ENCODE results near the gene RRAS. TPM values are rescaled to one million over a fixed set of nuclear protein-coding genes. Genes with fewer than 3 reads are reported as not detected.
"Not testable (repeated sequence)": the region's sequence is repeated elsewhere in the genome, so short reads cannot be mapped to it uniquely, and the experiment has no call there.

Gene RRAS
- polyA plus RNA-seq, 12 donors = 24.2 to 56.9 (median 28.4) TPM; not detected in 1

DNA sequence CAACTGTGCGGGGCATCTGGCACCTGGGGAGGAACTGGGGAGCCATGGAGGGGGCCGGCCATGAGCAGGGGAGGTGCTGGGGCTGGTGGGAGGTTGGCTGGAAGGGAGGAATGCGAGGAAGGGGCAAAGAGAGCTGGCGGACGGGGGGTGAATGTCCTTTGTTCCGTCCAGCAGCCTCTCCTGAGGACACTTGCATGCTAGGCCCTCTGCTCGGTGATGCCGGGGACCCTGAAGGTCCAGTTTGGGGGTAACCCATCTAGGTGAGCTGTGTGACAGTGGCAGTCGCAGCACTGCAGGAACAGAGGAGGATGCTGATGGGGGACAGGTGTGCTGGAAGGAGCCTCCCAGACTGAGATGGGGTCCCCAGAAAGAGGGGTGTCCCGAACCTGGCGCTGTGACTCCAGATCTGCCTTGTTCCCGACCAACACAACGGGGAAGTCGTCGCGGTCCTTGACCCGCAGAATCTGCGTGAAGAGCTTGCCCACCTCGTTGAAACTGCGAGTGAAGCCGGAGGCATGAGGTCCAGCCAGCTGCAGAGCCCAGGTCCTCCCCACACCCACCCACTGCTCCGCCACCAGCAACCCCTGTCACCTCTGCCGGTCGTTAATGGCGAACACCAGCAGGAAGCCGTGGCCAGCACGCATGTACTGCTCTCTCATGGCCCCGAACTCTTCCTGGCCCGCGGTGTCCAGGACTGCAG lies 3.6 kb downstream of the RRAS start:
- no peak for DNase-seq

DNA sequence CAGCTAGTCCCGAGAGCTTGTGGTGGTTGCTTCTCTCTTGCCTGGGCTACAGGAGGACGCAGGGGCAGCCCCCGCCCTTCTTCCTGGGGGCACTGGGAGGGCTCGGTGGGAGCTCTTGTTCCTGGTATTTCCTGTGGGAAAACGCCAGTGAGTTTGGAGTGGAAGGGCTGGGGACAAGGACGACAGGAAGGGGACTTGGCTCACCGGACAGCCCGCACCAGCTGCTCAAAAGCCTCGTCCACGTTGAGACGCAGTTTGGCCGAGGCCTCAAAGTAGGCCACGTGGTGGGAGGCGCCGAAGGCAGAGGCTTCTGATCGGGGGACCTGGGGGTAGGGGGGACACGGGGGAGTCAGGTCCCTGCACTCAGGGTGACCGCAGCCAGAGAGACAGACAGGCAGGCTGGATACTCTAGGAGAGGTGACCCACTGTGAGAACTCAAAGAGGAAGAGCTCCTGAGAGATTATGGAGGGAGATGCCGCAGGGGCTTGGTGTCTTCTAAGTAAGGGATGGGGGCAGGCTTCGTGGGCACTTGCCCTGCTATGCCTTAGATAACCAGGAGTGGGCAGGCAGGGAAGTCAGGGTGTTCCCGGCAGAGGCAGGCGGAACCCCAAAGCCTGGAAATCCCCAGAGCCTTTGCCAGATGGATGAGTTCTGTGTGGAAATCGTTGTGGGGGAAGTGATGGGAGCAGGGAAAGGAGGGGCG lies 4.3 kb downstream of the RRAS start:
- DNase-seq = no peak

DNA sequence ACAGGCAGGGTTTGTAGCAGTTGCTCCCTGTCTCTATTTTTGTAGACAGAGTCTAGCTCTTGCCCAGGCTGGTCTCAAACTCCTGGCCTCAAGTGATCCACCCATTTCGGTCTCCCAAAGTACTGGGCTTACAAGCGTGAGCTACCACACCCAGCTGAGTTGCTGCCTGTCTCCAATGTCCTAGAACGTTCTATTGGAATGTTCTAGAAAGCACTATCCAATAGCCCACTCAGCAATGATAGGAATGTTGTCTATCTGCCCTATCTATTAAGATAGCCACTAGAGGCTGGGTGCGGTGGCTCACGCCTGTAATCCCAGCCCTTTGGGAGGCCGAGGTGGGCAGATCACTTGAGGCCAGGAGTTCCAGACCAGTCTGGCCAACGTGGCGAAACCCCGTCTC lies 6.7 kb downstream of the RRAS start:
- DNase-seq = not testable (repeated sequence)

DNA sequence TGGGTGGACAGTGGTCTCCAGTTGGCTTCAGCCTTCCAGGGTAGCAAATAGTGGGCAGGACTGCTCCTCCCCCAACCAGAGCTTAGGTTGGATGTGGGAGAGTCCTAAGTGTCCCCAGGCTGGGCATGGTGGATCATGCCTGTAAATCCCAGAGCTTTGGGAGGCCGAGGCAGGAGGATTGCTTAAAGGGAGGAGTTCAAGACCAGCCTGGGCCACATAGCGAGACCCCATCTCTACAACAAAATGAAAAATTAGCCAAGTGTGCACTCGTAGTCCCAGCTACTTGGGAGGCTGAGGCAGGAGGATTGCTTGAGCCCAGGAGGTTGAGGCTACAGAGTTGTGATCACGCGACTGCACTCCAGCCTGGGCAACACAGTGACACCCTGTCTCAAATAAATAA lies 7.4 kb downstream of the RRAS start:
- DNase-seq = no peak

DNA sequence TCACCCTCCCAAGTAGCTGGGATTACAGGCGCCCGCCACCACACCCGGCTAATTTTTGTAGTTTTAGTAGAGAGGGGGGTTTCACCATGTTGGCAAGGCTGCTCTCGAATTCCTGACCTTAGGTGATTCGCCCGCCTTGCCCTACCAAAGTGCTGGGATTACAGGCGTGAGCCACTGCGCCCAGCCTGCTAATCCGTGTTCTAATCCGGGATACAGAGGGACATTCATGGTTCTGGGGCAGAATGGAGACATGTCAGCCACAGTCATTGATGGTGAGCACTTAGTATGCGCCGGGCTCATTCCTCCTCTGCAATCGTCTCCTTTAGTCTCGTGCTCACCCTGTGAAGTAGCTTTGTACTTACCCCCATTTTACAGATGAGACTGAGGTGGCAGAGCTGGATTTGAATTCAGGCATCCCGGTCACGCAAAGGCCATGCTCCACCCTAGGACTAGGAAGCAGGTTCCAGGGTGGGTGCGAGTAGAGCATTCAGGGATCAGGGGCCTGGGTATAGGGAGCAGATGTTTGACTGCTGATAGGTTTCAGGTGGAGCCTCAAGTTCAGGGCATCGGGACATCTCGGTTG lies 8.2 kb downstream of the RRAS start:
- no peak for DNase-seq

DNA sequence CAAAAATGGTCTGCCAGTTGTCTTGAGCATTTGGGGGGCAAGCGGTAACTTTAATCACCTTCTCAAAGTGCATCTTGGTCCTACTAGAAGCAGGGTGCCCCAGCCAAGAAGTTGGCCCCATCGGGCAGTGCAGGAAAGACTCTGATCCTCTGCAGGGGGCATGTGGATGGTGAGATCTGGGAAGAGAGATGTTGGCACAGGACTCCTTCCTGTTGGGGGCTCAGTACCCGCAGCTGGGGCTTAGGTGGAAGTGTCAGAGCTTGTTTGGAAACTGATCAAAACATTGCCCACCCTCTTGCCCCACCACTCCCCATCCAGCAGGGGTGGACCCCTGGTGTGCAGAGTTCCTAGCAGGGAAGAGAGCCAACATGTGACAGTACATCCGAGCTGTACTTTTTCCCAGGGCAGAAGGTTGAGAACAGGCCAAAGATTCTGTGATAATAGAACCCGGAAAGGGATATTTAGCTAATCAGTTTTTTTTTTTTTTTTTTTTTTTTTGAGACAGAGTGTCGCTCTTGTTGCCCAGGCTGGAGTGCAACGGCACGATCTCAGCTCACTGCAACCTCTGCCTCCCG lies 8.8 kb downstream of the RRAS start:
- no peak for DNase-seq

DNA sequence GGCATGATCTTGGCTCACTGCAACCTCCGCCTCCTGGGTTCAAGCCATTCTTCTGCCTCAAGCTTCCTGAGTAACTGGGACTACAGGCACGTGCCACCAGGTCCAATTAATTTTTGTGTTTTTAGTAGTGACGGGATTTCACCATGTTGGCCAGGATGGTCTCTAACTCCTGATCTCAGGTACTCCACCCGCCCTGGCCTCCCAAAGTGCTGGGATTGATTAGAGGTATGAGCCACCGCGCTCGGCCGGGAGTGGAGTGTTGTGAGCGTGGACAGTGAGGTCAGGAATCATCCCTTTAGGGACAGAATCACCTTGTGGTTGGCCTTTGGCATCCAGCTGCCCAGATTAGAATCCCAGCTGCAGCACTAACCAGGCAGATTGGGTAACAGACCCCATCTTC lies 10.3 kb downstream of the RRAS start:
- no peak for DNase-seq

DNA sequence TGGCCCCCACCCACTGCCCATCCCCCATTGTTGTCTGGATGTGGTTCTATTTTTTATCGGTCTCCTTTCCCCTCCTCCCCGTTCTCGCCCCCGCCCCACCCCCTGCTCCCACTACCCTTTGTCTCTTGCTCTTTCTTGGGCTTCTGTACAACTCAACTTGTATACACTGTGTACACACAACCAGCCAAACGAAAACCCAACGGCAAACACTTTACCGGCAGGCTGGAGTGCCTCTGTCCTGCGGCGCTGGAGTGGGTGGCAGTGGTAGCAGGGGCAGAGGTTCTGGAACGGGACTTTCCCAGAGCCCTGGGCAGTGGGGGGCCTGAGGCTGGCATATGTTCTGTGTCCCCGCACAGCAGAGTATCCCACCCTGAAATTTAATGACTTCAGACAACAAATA lies 13.7 kb downstream of the RRAS start:
- DNase-seq = no peak

DNA sequence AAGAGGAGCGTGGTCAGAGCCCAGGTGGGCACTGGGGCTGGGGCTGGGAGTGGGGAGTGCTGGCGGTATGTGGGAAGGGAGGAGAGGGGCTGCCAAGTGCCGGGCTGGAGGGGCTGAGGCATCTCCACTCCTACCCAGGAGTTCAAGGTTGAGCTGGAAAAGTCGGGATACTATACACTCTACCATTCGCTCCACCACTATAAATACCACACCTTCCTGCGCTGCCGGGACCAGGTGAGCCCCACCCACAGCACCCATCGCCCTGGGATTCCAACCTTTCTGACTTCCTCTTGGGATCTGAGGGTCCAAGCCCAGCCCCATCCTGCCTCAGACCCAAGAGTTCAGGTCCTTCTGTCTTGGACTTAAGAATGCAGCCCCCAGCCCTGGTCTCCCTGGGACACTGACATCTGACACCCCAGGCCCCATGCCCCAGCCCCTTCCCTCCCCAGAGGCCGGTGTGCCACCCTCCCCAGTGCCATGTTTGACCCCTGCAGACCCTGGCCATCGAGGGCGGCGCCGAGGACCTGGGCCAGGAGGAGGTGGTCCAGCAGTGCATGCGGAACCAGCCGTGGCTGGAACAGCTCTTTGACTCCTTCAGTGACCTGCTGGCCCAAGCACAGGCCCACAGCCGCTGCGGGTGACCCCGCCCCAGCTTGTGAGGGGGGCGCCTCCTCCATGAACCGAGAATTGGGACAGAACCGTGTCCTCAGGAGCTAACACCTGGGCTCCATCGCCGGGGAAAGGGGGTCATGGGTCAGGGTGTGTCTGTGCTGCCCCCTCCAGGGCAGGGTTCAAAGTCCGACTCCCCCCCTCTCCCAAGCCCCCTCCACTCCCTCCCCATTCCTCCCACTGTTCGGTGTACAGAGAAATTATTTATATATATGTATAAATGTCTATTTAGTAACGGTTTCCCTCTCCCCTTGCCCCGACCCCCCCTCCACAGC lies 14.7 kb downstream of the RRAS start:
- no peak for DNase-seq

DNA sequence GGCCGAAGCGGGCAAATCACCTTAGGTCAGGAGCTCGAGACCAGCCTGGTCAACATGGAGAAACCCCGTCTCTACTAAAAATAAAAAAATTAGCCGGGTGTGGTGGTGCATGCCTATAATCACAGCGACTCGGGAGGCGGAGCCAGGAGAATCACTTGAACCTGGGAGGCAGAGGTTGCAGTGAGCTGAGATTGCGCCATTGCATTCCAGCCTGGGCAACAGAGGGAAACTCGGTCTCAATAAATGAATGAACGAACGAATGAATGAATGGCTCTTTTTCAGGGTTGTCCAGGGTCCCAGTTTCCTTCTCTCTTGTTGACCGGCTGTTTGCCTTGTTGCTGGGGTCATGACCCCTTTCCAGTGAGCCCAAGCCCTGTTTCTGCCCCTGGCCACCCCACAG lies 22.1 kb downstream of the RRAS start:
- not testable (repeated sequence) for DNase-seq

DNA sequence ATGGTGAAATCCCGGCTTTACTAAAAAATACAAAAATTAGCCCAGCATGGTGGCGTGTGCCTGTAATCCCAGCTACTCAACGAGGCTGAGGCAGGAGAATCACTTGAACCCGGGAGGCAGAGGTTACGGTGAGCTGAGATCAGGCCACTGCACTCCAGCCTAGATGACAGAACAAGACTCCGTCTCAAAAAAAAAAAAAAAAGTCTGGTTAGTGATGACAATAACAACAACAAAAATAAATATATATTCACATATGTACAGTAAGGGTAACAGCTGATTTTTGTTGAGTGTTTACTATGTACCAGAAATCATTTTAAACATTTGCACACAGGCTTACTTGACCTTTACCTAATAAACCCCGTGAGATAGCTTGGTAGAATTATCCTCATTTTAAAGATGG lies 23.0 kb downstream of the RRAS start:
- DNase-seq = no peak

DNA sequence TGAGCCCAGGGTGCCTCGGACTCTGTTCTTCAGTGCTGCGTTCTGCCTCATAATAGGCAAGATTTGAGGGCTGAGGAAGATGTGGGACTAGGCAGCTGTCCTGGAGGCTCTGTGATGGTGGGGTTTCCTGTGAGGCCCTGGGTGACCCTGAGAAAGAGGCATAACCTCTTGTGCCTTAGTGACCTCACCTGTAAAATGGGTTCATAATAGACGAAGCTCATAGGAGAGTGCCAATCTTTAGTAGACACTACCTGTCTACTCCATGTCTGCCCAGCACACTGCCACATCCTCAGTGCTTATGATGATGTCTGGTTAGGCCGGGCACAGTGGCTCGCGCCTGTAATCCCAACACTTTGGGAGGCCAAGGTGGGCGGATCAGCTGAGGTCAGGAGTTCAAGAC lies 23.4 kb downstream of the RRAS start:
- DNase-seq = no peak

DNA sequence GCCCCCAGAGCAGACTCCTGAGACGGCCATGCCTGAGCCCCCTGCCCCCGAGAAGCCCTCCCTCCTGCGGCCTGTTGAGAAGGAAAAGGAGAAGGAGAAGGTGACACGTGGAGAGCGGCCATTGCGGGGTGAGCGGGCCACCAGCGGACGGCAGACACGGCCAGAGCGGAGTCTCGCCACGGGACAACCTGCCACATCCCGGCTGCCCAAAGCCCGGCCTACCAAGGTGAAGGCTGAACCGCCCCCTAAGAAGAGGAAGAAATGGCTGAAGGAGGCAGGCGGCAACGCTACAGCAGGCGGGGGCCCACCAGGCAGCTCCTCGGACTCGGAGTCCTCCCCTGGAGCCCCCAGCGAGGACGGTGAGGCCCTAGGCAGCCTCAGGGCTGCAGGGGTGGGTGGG lies 24.1 kb downstream of the RRAS start:
- DNase-seq = no peak

DNA sequence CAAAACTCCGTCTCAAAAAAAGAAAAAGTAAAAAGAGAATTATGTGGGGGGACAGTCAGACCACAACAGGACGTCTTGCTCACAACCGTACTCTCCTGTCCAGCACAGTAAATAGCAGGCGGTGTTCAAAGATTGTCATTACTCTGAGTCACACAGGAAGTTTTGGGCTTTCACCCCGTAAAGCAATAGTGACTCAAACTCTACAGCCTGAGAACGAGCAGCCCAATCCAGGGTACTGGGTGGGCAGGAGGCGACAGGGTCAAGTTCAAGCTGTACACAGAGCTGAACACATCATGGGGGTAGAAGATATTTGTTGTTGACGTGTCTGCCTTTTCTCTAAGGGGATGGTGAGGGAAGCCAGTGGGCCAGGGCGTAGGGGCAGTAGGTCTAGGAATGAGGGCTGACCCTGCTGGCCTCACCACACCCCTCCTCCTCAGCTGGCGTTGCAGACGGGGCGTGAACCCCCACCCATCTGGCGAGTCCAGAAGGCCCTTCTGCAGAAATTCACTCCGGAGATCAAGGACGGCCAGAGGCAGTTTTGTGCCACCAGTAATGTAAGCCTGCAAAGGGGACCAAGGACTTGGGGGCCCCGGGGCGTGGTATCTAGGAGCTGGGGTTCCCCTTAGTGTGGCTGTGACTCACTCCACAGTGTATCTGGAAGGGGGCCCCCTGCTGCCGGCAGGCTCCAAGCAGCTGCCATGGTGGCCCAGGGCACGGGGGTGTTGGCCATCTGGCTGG lies 25.7 kb downstream of the RRAS start:
- no peak for DNase-seq

DNA sequence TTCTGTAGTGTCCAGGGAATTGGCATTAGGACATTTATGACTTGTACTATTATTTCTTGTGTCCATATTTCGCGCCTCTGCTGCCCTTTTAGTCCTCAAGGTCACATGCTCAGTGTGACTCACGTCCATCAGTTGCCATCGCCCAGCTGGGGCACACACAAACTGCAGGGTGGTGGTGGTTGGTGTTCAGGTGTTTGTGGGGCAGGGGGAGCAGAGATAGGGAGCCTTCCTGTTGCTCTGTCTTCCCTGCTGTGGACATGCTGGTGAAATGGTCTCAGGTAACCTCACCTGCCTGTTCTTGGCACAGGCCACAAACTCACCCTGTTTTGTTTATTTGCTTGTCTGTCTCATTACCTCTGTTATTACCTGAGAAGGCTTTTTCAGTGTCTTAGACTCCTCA lies 26.6 kb downstream of the RRAS start:
- DNase-seq = no peak

DNA sequence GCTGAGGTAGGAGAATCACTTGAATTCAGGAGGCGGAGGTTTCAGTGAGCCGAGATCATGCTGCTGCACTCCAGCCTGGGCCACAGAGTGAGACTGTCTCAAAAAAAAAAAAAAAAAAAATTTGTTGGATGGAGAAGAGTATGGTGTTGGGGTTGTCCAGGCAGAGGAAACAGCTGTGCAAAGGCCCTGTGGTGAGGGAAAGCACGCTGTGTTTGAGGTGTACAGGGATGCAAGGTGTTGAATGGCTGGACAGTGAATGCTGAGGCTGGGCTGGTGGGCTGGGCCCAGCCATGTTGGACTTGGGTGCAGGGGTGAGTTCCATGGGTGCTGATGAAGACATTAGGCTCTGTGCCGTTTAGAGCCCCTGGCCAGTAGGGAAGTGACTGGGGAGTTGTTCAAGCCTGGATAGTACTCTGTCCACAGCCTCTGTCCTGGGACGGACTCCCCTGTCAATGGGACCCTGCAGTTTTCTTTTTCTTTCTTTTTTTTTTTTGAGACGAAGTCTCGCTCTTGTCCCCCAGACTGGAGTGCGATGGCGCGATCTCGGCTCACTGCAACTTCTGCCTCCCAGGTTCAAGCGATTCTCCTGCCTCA lies 30.3 kb downstream of the RRAS start:
- no peak for DNase-seq

DNA sequence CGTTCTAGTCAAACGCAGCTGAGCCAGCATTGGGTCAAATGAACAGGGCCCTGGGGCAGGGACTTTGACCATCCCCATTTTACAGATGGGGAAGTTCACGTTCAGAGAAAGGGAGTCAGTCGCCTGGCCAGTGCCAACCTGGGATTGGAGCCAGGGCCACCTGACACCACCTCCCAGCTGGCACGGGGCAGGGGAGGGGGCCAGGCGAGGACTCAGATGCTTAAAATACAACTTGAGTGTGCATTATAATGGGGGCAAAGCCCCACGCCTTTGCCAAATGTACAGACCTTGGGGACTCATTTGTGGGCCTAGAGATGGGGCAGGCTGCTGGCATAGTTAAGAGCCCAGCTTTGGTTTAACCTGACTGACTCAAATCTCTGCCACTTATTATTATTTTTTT lies 34.3 kb downstream of the RRAS start:
- no peak for DNase-seq

DNA sequence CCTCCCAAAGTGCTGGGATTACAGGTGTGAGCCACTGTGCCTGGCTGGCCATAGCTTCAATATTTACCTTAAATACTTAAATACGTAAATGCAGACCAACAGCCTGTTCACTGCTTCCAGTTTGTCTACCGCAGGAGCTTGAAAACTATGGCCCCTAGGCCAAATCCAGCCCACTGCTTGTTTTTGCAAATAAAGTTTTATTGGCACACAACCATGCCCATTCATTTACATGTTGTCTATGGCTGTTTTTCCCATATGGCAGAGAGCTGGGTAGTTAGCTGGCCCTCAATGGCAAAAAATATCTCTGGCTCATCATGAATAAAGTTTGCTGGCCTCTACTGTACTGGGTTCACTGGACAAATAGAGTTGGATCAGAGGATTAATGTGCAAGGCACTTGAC lies 37.1 kb downstream of the RRAS start:
- DNase-seq = no peak

DNA sequence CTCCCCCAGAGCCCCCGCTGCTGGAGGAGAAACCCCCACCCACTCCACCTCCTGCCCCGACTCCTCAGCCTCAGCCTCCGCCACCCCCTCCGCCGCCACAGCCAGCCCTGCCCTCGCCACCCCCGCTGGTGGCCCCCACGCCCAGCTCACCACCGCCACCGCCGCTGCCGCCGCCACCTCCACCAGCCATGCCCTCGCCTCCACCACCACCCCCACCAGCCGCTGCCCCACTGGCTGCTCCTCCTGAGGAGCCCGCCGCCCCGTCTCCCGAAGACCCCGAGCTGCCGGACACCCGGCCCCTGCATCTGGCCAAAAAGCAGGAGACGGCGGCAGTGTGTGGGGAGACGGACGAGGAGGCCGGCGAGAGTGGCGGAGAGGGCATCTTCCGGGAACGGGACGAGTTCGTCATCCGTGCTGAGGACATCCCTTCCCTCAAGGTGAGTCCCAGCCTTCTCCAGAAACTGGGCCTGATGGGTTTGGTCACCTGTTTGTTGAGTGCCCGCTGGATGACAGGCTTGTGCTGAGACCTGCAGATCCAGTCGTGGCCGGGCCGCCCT lies 38.4 kb downstream of the RRAS start:
- no peak for DNase-seq

All from muscle of arm (tissue), 12 donors.